Stimulated activated CD4-positive, alpha-beta T cell treated with anti-CD3 and anti-CD28 coated beads, Interleukin-1b, Interleukin-23, amount 100 ng/mL, for 48 hours (primary cell): ENCODE measurements around the gene ENPP3.

Experiments used
- DNase-seq: peaks from one replicate; pipeline ENCODE4 v3.0.0-alpha.2; 2020

Gene ENPP3

DNA sequence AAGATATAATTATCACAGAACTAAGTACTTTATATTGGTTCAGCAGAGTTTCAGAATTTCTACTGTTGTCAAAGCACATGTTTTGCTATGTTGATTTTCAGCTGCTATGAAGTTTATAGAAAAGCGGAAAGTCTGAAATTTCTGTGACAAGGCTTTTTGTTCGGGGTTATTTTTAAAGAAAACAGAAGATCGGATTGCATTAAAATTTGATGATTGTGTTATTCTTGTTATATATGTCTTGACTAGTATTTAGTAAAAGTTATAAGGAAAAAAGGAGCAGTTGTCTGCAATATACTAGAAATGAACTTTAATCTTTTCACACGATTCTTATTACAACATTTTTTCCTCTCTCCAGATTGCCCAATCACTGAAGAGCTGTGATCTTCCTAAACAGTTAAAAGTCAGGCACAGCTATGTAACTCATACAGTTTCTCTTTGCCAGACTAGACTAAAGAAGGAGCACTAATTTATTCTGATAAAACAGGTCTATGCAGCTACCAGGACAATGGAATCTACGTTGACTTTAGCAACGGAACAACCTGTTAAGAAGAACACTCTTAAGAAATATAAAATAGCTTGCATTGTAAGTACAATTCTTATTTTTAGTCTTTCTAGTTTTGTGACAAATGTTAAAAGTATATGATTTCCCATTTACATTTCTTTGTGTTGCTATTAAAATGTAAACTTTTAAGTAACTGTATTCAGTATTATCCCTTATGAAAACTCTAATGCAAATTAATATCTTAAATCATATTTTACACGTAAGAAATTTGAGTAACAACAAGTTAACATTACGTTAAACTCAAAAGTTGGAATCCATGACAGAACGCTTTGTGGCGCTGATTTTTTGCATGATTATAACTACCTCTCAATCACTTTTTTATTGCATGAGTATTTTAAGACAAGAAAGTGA is at the start of gene ENPP3:
TSS of gene ENPP3 (plus strand) at position 423 of the 913 bp plus-strand sequence. CDS start at position 506, 83 bp downstream.
- DNase-seq, result no peak

DNA sequence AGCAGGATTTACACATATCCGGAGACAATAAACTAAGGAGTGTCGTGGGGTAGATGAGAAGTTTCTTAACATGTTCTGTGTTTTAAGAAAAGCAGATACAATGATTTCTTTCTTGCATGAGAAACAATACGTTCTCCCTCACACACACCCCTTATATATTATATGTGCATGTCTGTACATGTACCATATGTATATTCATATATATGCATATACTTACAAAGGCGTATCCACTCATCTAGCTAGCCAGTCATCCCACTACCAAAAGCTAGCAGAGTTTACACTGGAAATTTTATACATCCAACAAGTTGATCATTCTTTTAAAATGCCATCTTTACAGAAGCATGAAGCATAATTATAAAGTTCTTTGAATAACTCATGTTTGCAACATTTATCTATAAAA is 49.2 kb upstream of the ENPP3 start:
- DNase-seq, result no peak

DNA sequence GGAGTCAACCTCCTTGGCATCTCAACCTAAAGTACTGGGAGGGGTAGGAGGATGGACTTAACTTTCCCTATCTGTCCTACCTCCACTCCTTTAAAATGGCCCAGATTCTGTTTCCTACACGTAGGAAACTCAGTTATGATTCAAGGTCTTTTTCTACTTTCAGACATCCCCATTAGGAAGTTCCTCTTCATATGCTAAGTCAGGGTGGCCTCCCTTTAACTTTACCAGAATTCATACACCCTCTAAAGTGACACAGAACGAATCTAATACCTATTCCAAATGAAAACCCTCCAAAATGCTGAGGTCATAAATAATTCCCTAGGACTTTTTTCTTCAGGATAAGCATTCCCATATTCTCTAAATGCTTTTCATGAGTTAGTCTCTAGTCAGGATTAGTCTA is 48.5 kb upstream of the ENPP3 start:
- DNase-seq, result no peak

GRCh38 chr6:131592935-131593334 is 44.2 kb upstream of the ENPP3 start:
- DNase-seq, result no peak

DNA sequence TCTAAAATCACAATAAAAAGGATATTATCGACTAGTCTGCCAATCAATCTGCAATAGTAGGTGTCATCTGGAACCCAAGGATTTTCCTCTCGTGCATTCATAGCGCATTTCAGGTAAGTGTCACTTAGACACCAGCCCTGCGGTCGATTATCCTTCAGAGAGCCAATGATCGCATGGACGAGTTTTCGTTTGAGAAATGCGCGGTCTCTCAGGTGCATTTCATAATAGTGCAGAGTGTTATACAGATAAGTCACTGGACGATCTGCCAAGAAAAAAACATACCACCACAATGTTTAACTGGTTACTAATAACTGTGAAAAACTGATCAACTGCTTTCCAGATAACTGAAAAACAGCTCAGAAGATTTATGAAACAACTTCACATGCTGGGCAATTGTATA is 43.0 kb upstream of the ENPP3 start:
- no peak for DNase-seq

- DNase-seq, result no peak
Observed at GRCh38 chr6:131597446-131597845, 39.7 kb upstream of the ENPP3 start.

DNA sequence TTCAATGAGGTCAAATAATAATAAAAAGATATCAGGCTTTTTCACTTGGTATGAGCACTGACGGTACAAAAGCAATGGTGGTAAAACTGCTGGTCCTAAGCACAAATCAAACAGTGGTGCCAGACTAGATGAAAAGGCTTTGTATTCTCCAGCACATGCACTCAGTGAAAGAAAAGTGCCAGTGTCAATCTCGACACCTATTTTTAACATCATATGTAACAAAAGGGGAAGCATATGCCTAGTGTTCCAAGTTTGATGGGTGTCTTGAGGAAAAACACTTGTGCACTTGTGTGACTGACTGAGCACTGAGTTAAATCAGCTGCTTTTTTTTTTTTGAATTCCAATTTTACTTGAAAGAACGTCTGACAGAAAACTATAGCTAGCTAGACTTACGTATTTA is 36.4 kb upstream of the ENPP3 start:
- no peak for DNase-seq

DNA sequence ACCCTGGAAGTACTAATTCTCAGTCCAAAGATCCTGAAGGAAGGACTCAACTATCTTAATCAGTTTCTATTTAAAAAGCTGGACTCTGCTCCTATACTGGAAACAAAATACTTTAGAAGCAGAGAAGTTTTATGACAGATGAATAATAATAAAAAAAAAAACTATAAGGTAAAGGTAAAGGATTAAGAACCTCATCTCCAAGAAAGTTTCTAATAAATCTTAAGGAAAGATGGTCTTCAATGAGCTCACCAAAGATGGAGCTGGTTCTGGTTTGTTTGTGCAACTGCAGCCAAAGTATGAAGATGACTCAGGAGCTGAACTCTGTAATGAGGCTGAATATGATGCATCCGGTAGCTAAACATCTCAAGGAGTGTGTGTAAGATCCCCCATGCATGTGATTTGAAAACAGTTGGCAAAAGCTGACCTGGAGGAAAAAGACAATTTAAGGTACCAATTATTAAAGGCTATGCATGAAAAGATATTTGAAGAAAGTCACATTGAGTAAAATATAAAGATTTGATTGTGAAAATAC is 34.3 kb upstream of the ENPP3 start:
- DNase-seq, result no peak

DNA sequence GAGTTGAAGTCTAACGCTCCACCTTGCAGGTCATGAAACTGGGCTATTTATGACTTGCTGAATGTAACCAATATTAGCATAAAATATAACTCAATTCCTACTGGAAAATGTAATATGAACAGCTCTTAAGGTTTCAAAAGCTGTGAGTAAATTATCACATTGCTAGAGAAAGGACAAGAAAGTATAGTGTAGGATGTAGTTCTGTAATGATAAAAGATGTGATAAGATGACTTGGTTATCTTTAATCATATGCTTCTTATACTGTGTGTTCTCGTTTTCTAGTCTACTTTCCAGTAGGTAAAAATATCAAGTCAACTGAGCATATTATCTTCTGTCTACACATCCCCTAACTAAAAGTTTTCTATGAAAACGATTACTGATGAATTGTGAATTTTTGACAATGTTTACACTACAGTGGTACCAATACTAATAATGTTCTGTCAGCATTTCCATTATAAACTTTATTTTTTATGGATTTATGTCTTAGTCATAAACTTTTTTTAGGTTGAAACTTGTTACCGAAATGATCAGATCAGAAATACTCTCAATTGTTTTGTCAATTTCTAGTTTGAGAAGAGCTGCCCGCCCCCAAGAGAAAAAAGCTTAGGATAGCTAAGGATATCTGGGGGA is 23.7 kb upstream of the ENPP3 start:
- DNase-seq, result no peak

DNA sequence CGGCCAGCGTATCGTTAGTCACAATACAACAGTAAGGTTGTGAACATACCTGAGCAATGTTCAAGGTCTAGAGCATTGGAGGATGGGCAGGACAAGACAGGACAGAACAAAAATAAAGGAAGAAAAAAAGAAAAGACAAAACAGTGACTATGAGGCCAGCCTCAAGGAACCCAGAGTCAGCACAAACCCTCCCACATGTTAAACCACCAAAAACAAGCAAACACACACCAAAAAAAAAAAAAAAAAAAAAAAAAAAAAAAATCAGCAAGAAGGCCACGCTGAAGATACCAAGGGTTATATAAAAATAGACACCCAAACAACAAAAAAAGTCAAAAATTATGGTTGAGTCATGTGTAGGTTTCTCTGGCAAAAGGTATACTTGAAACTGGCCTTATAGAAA is 21.8 kb upstream of the ENPP3 start:
- DNase-seq, result no peak

DNA sequence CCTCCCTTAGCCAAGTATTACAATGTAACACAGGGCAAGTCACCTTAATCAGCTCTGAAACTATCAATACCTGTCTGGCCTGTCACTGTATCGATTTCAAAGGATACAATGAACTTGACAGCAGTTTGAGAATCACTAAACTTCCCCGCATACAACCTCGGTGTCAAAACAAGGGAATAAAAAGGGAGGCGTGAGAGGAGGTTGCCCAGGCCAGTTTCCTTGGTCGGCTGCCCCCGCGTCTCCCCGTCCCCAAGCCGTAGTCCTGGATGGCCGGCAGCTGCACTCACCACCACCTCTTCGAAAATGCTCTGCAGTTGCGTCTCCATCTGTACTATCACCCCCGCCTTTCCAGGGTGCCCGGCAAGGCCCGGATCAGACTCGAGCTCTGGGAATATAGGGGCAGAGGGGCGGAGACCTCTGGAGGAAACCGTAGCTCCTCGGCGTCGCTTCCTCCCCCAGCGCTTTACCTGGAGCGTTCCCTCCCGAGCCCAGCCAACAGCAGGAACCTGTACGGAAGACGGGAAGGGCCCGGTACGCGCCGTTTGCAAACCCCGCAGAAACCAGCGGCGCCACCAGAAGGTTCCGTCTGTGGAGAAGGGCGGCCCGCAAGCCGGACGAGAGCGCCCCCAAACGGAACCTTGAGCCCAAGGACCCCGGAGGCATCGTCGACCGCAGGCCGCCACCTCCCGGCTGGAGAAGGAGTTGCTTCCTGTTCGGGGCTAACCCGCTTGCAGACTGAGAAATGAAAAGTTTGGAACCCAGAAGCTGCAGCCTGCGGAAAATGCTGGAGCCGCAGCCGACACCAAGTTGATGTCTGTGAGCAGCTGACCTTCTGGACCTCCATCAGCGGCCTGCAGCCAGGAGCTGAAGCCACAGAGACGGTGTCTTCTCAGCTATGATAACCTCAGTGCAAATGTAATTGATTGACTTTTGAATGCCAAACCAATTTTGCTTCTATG is 9.1 kb upstream of the ENPP3 start, which contains the start of gene MED23:
TSS of gene MED23 (minus strand) at position 519 of the 959 bp plus-strand sequence. CDS start at position 326, 193 bp downstream.
- peak; percentile 95 for DNase-seq

- no peak for DNase-seq
Observed at GRCh38 chr6:131628726-131629125, 8.4 kb upstream of the ENPP3 start.

DNA sequence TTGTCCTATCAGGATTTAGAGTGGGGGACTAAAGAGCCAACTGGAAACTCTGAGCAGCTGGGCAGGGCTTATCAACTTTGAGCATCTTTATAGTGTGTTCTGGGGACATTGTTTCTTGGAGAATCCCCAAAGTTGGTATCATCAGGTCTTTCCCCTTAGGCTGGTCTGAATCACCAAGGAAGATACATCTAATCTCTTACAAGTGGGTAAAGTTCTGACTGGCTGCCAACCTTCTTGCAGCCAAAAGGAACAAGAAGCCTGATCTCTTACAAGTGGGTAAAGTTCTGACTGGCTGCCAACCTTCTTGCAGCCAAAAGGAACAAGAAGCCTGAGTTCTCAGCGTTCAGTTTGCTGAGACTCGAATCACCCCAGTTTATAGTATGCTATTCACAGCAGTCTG is 7.5 kb upstream of the ENPP3 start:
- peak; percentile 11 for DNase-seq

- no peak for DNase-seq
Observed at GRCh38 chr6:131631625-131632289, 5.3 kb upstream of the ENPP3 start.

DNA sequence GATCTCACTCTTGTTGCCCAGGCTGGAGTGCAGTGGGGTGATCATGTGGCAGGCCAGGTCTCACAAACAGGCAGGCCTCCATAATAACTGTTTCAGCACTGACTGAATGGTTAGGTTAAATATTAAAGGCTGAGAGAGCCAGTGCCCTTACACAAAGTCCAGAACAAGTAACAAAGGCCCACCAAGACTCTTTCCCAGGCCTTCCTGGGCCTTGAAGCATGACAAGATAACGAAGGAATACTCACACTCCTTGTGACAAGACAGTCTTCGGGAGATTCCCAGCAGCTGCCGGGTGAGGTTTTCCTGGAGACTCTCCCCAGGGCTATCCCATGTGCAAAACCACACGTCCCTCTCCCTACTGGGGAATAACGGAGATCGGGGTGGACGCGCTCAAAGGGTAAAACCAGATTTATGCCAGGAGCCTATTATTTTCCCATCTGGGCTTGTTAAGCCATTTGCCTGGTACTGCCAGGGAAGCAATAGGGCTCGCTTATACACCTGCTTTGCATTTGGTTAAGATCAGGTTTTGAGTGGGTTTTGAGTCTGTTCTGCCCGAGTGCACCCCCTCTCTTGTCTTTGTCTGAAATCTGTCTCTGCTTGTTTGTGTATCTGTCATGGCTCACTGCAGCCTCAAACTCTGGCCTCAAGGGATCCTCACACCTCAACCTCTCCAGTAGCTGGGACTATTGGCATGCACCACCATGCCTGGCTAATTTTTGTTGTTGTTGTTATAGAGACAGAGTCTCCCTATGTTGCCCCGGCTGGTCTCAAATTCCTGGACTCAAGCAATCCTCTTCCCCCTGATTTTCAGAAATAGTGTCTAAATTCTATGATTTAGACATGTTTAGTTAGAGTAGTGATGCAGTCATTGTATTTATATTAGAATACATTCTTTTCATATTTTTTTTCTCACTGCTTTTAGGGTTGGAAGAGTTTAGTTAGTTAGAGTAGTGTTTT is 1.4 kb upstream of the ENPP3 start:
- no peak for DNase-seq

GRCh38 chr6:131638013-131638412 is 911 bp downstream of the ENPP3 start:
- DNase-seq, result no peak

GRCh38 chr6:131640100-131640499 is 3.0 kb downstream of the ENPP3 start:
- DNase-seq, result no peak

DNA sequence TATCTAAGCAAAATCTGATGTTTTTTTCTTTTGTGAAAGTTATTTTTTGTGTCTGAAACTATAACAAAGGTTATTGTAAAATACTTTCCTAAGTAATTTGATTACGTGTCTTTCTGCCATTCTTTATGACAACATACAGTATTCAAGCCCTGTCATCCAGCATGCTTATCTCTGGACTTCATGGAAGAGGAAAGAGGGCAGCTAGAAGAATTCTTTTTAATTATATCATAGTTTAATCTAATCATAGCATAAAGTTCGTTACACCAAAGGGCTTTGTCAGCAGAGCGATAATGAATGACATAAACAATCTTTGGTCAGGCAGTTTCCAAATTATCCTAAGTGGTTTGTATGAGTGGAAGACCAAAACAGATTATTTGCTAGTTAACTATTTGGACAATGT is 3.5 kb downstream of the ENPP3 start:
- no peak for DNase-seq

DNA sequence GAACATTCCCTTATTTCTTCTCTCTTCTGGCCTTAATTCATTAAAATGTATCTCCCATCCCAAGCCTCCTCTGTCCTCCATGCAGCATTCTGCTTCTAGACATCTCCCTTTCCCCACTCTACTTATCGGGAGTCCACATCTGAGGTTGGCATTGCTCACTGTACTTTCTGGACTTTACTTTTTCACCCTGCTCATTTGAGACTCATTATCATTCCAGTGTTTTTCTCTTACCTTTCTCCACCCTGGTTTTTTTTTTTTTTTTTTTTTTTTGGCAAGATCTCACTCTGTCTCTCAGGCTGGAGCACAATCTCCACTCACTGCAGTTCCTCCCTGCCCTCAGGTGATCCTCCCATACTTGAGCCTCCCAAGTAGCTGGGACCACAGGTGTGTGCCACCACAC is 4.5 kb downstream of the ENPP3 start:
- DNase-seq, result no peak

DNA sequence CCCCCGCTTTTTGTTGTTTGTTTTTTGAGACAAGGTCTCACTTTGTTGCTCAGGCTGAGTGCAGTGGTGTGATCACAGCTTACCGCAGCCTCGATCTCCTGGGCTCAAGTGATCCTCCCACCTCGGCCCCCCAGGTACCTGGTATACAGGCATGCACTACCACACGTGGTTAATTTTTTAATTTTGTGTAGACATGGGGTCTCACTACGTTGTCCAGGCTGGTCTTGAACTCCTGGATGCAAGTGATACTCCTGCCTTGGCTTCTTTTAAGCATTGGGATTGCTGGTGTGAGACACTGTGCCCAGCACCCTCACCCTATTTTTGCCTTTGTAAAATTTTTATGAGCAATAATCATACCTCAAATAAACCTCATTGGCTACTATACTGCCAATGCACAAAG is 5.5 kb downstream of the ENPP3 start:
- no peak for DNase-seq
